ENCODE data around the gene MKX. TPM values are rescaled to one million over a fixed set of nuclear protein-coding genes. Genes with fewer than 3 reads are reported as not detected.
A peak's percentile ranks its signal among the peaks of the same experiment; 100 is the strongest.

Gene MKX
- total and polyA plus RNA-seq, 2 donors (not counting 3 experiments of a cell fraction or from before 2014, with no cell fraction given): not detected

DNA sequence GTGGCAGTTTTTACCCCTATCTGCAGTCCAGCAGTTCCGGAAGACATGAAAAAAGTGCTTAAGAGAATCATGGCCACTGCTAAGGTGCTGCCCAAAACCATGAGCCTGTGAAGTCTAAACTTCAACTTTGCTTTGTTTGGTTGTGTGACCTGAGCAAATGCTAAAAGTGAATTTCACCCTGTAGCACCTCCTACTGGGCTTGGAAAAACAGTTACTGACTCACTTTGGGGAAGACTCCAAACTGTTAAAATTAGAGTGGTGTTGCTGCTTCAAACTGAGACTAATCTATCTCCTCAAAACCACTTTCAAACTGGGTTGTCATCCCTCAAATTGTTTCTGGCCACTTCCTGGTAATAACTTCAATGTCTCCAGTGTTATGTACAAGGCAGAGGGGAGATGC is 21.3 kb downstream of the MKX start:
- dilution Hi-C loops (cut with MboI; ENCODE audit: extremely low pct_ligation_motif_present, low sequenced_read_pairs): no loop called here
- Histone ChIP-seq H3K4me3 (replicated peaks in 1 of 3; ENCODE audit: insufficient read depth in 1 of 3, low read depth in 1 of 3, low read length in 3 of 3) (no peak overlapping the region), H3K9me1 (replicated peaks; ENCODE audit: control insufficient read depth, extremely low read depth, insufficient read depth, low read length) (no peaks in the 10 kb centered on the region), H3K4me2 (ENCODE audit: insufficient read depth, low read length) (no peak overlapping the region), H3K27me3 (ENCODE audit: control insufficient read depth in 2 of 2, insufficient read depth in 2 of 2, low read length in 2 of 2) (peaks cover 6 to 22% of the 10 kb centered on the region in 2 experiments), H4K20me1 (replicated peaks; ENCODE audit: control insufficient read depth, extremely low read depth, insufficient read depth, low read length) (no peaks in the 10 kb centered on the region), H2AFZ (ENCODE audit: low read depth, low read length) (no peak overlapping the region), H3K36me3 (ENCODE audit: control insufficient read depth in 2 of 2, extremely low read depth in 1 of 2, insufficient read depth in 2 of 2, low read length in 2 of 2) (no peaks in the 10 kb centered on the region), H3K27ac (ENCODE audit: insufficient read depth, low read depth, low read length) (no peak overlapping the region), H3K79me2 (ENCODE audit: control insufficient read depth, insufficient read depth, low read length) (no peaks in the 10 kb centered on the region), H3K9ac (replicated peaks; ENCODE audit: extremely low read depth, insufficient read depth, low read length) (no peak overlapping the region), H3K9me3 (replicated peaks; ENCODE audit: control insufficient read depth, insufficient read depth, low read length) (no peaks in the 10 kb centered on the region), H3K4me1 (ENCODE audit: control insufficient read depth, extremely low read depth, insufficient read depth, low read length) (no peaks in the 10 kb centered on the region)
- no peak for DNase-seq (ENCODE audit: low read depth, low spot score)
- ChIA-PET POLR2A (no interaction called here), CTCF (no interaction called here)
- TF ChIP-seq GATA2 (IDR thresholded peaks at IDR 0.05; ENCODE audit: insufficient read depth, insufficient read length, low read depth, low read length) (no peak), CTCF (IDR thresholded peaks at IDR 0.05; ENCODE audit: extremely low read depth in 1 of 2, insufficient read depth in 1 of 2, low read depth in 1 of 2, low read length in 2 of 2) (peak in 1 of 2 donors; percentile 10)
- no TSS peak for BruUV-seq (replicated peaks)
- no peak for FAIRE-seq
- intact Hi-C loops (cut with micrococcal nuclease): no loop called here

GRCh38 chr10:27723436-27723835 is 22.2 kb downstream of the MKX start:
- H3K79me2 ChIP-seq (ENCODE audit: control insufficient read depth, insufficient read depth, low read length): no peaks in the 10 kb centered on the region
- no peak for FAIRE-seq
- BruUV-seq (replicated peaks): no TSS peak
- TF ChIP-seq EZH2 (IDR thresholded peaks at IDR 0.05; ENCODE audit: borderline replicate concordance, low read depth, low read length, severe bottlenecking) (no peak), CTCF (IDR thresholded peaks at IDR 0.05; ENCODE audit: extremely low read depth in 1 of 2, insufficient read depth in 1 of 2, low read depth in 1 of 2, low read length in 2 of 2) (no peak)
- H3K9ac ChIP-seq (replicated peaks; ENCODE audit: extremely low read depth, insufficient read depth, low read length): no peak overlapping the region
- CTCF ChIA-PET: interaction anchor here (1.0 kb wide), 1 partner anchor 518 kb away, joined by 3 read pairs; no protein-coding TSS in a partner anchor
- intact Hi-C loops (cut with micrococcal nuclease): no loop called here
- H3K9me3 ChIP-seq (replicated peaks; ENCODE audit: control insufficient read depth, insufficient read depth, low read length): no peaks in the 10 kb centered on the region
- no peak overlapping the region for H3K27ac ChIP-seq (ENCODE audit: insufficient read depth, low read depth, low read length)
- H3K27me3 ChIP-seq (ENCODE audit: control insufficient read depth in 2 of 2, insufficient read depth in 2 of 2, low read length in 2 of 2): peaks cover 4 to 21% of the 10 kb centered on the region in 2 experiments
- H3K4me3 ChIP-seq (replicated peaks in 1 of 3; ENCODE audit: insufficient read depth in 1 of 3, low read depth in 1 of 3, low read length in 3 of 3): no peak overlapping the region
- dilution Hi-C loops (cut with MboI; ENCODE audit: extremely low pct_ligation_motif_present, low sequenced_read_pairs): no loop called here
- H4K20me1 ChIP-seq (replicated peaks; ENCODE audit: control insufficient read depth, extremely low read depth, insufficient read depth, low read length): no peaks in the 10 kb centered on the region
- H2AFZ ChIP-seq (ENCODE audit: low read depth, low read length): no peak overlapping the region
- H3K36me3 ChIP-seq (ENCODE audit: control insufficient read depth in 2 of 2, extremely low read depth in 1 of 2, insufficient read depth in 2 of 2, low read length in 2 of 2): no peaks in the 10 kb centered on the region
- no peaks in the 10 kb centered on the region for H3K9me1 ChIP-seq (replicated peaks; ENCODE audit: control insufficient read depth, extremely low read depth, insufficient read depth, low read length)
- no peaks in the 10 kb centered on the region for H3K4me1 ChIP-seq (ENCODE audit: control insufficient read depth, extremely low read depth, insufficient read depth, low read length)
- DNase-seq (ENCODE audit: low read depth, low spot score): no peak
- POLR2A ChIA-PET: no interaction called here
- no peak overlapping the region for H3K4me2 ChIP-seq (ENCODE audit: insufficient read depth, low read length)

All from endothelial cell of umbilical vein (primary cell).